GM23338 (cell line): Measurements from ENCODE around the gene KCNC4. TPM values are rescaled to one million over a fixed set of nuclear protein-coding genes. Genes with fewer than 3 reads are reported as not detected.
A peak's percentile ranks its signal among the peaks of the same experiment; 100 is the strongest.

Experiments
- ATAC-seq: fragments of 200-7000 bp; cut with Tn5 transposase; 3 replicates; pipeline ENCODE4 v1.9.1; 2020
- DNase-seq: peaks from one replicate; pipeline ENCODE4 v3.0.0-alpha.2; 2015; ENCODE audit warnings: low spot score
- H2AFZ ChIP-seq: fragments of 200-600 bp; sonication (generic); 2 replicates; pipeline ENCODE4 v1.8.0; 2016; ENCODE audit warnings: antibody characterized with exemption, mild to moderate bottlenecking, moderate library complexity
- H3F3A ChIP-seq: fragments of 200-600 bp; sonication (generic); replicated peaks from 2 replicates; pipeline ENCODE4 v1.8.0; 2017; ENCODE audit warnings: antibody characterized with exemption, mixed run types, low read depth
- H3K27ac ChIP-seq: fragments of 200-600 bp; sonication (generic); 2 replicates; pipeline ENCODE4 v1.6.1; 2016; ENCODE audit warnings: low read depth
- H3K27me3 ChIP-seq: fragments of 200-600 bp; sonication (generic); 2 replicates; pipeline ENCODE4 v1.8.0; 2016; ENCODE audit warnings: mild to moderate bottlenecking, mixed run types, moderate library complexity; ENCODE audit not compliant: insufficient read depth
- H3K36me3 ChIP-seq: fragments of 200-600 bp; sonication (generic); 2 replicates; pipeline ENCODE4 v1.8.0; 2016; ENCODE audit warnings: mild to moderate bottlenecking; ENCODE audit not compliant: insufficient read depth
- H3K4me1 ChIP-seq: fragments of 200-600 bp; sonication (generic); 2 replicates; pipeline ENCODE4 v1.8.0; 2016; ENCODE audit warnings: mild to moderate bottlenecking, moderate library complexity; ENCODE audit not compliant: insufficient read depth
- H3K4me2 ChIP-seq: fragments of 200-600 bp; sonication (generic); 2 replicates; pipeline ENCODE4 v1.7.1; 2017; ENCODE audit warnings: mixed run types
- H3K4me3 ChIP-seq: fragments of 200-600 bp; sonication (generic); 2 replicates; pipeline ENCODE4 v1.6.1; 2016; ENCODE audit warnings: mixed run types
- H3K79me2 ChIP-seq: fragments of 200-600 bp; sonication (generic); replicated peaks from 2 replicates; pipeline ENCODE4 v1.8.0; 2017; ENCODE audit warnings: mild to moderate bottlenecking; ENCODE audit not compliant: insufficient read depth
- H3K9me2 ChIP-seq: fragments of 200-600 bp; sonication (generic); 2 replicates; pipeline ENCODE4 v1.8.0; 2017; ENCODE audit not compliant: insufficient read depth
- H4K20me1 ChIP-seq: fragments of 200-600 bp; sonication (generic); replicated peaks from 2 replicates; pipeline ENCODE4 v1.8.0; 2017; ENCODE audit warnings: mild to moderate bottlenecking; ENCODE audit not compliant: insufficient read depth
- H3K27ac Mint-ChIP-seq: 2 replicates; pipeline ENCODE4 v1.8.0; 2020; ENCODE audit warnings: inconsistent platforms, mild to moderate bottlenecking, moderate library complexity, mixed read lengths
- H3K27me3 Mint-ChIP-seq: 3 replicates; pipeline ENCODE4 v1.8.0; 2022; ENCODE audit warnings: low read depth, mild to moderate bottlenecking, moderate library complexity, mixed read lengths, inconsistent platforms; ENCODE audit not compliant: insufficient read depth, poor library complexity
- H3K36me3 Mint-ChIP-seq: 3 replicates; pipeline ENCODE4 v1.8.0; 2021; ENCODE audit warnings: low read depth, mild to moderate bottlenecking, inconsistent platforms, moderate library complexity, mixed read lengths
- H3K4me1 Mint-ChIP-seq: 3 replicates; pipeline ENCODE4 v1.8.0; 2020; ENCODE audit warnings: mild to moderate bottlenecking, inconsistent platforms, mixed read lengths
- H3K4me3 Mint-ChIP-seq: 3 replicates; pipeline ENCODE4 v1.8.0; 2021; ENCODE audit warnings: moderate library complexity, mild to moderate bottlenecking, inconsistent platforms, mixed read lengths
- H3K9me3 Mint-ChIP-seq: 3 replicates; pipeline ENCODE4 v1.8.0; 2020; ENCODE audit warnings: moderate library complexity, mild to moderate bottlenecking, inconsistent platforms, mixed read lengths
- CREB1 ChIP-seq: fragments of 250-450 bp; sonication (Bioruptor Pico); IDR thresholded peaks from 2 replicates; pipeline ENCODE4 v1.5.0; 2020; ENCODE audit warnings: low read depth, mild to moderate bottlenecking, moderate library complexity
- EZH2phosphoT487 ChIP-seq: fragments of 200-600 bp; sonication (generic); IDR thresholded peaks from one replicate; pipeline ENCODE4 v1.8.1; 2018; ENCODE audit warnings: antibody characterized with exemption; ENCODE audit not compliant: unreplicated experiment
- JUNB ChIP-seq: IDR thresholded peaks from one replicate; pipeline ENCODE4 v1.6.1; 2016; ENCODE audit warnings: antibody characterized with exemption; ENCODE audit not compliant: unreplicated experiment
- NANOG ChIP-seq: IDR thresholded peaks from 2 replicates; pipeline ENCODE4 v1.6.1; 2016; ENCODE audit warnings: antibody characterized with exemption, borderline replicate concordance
- ZNF331 ChIP-seq: fragments of 250-450 bp; sonication (Bioruptor Pico); IDR thresholded peaks from 2 replicates; pipeline ENCODE4 v1.5.0; 2020; ENCODE audit warnings: low read depth, mild to moderate bottlenecking, moderate library complexity
- polyA plus RNA-seq: library from polyadenylated mRNA; unstranded; fragments of >200 nt; fragmentation: Nextera tagmentation; extraction: Ambion mirVana; gene quantifications from 2 replicates; pipeline ENCODE4 v1.2.1, GENCODE V29; 2016
- total RNA-seq: library from RNA; depleted of rRNA; stranded (reverse); fragments of >200 nt; shearing (Covaris generic); gene quantifications from 2 replicates; pipeline ENCODE4 v1.2.3, GENCODE V29; 2014
- TF ChIP-seq, protein P1 (sequence below): fragments of 250-450 bp; sonication (Bioruptor Pico); IDR thresholded peaks from 2 replicates; pipeline ENCODE4 v1.5.0; 2020; ENCODE audit warnings: mild to moderate bottlenecking, moderate library complexity
- TF ChIP-seq, protein P2 (sequence below), 2 experiments: fragments of 200-600 bp in 1 of 2; sonication (generic) in 1 of 2; conservative IDR thresholded peaks; 2 replicates each; pipeline versions ENCODE4 v1.5.1 to v1.6.1; 2016 to 2017; ENCODE audit warnings: antibody characterized with exemption in 2 of 2, low read depth in 2 of 2, mild to moderate bottlenecking in 2 of 2, moderate library complexity in 1 of 2

Gene KCNC4
- total and polyA plus RNA-seq, 2 experiments from 2014 or later: 3.5 to 10.7 TPM

GRCh38 chr1:110173466-110174105, 36.5 kb upstream of the KCNC4 start:
- Histone ChIP-seq H3K36me3 (no peaks in the 10 kb centered on the region), H3K4me2 (peak overlapping the region; percentile 54; the same call in 1 of the 2 replicates), H4K20me1 (no peaks in the 10 kb centered on the region), H3K27ac (no peak overlapping the region), H3K4me1 (peaks cover 9% of the 10 kb centered on the region; the same call in 1 of the 2 replicates), H3K4me3 (no peak overlapping the region), H3K27me3 (no peaks in the 10 kb centered on the region), H2AFZ (no peak overlapping the region), H3K79me2 (no peaks in the 10 kb centered on the region), H3F3A (no peaks in the 10 kb centered on the region), H3K9me2 (no peaks in the 10 kb centered on the region)
- Mint-ChIP-seq H3K9me3 (no peaks in the 10 kb centered on the region), H3K27ac (no peak overlapping the region), H3K4me1 (peaks cover 9% of the 10 kb centered on the region), H3K36me3 (no peaks in the 10 kb centered on the region), H3K4me3 (no peak overlapping the region), H3K27me3 (peaks cover 6% of the 10 kb centered on the region)
- ATAC-seq (peak; percentile 71), DNase-seq (peak; percentile 45)
- TF ChIP-seq CREB1 (CRISPR knock-in tag): no peak
- TF ChIP-seq NANOG: no peak
- TF ChIP-seq, protein P1, sequence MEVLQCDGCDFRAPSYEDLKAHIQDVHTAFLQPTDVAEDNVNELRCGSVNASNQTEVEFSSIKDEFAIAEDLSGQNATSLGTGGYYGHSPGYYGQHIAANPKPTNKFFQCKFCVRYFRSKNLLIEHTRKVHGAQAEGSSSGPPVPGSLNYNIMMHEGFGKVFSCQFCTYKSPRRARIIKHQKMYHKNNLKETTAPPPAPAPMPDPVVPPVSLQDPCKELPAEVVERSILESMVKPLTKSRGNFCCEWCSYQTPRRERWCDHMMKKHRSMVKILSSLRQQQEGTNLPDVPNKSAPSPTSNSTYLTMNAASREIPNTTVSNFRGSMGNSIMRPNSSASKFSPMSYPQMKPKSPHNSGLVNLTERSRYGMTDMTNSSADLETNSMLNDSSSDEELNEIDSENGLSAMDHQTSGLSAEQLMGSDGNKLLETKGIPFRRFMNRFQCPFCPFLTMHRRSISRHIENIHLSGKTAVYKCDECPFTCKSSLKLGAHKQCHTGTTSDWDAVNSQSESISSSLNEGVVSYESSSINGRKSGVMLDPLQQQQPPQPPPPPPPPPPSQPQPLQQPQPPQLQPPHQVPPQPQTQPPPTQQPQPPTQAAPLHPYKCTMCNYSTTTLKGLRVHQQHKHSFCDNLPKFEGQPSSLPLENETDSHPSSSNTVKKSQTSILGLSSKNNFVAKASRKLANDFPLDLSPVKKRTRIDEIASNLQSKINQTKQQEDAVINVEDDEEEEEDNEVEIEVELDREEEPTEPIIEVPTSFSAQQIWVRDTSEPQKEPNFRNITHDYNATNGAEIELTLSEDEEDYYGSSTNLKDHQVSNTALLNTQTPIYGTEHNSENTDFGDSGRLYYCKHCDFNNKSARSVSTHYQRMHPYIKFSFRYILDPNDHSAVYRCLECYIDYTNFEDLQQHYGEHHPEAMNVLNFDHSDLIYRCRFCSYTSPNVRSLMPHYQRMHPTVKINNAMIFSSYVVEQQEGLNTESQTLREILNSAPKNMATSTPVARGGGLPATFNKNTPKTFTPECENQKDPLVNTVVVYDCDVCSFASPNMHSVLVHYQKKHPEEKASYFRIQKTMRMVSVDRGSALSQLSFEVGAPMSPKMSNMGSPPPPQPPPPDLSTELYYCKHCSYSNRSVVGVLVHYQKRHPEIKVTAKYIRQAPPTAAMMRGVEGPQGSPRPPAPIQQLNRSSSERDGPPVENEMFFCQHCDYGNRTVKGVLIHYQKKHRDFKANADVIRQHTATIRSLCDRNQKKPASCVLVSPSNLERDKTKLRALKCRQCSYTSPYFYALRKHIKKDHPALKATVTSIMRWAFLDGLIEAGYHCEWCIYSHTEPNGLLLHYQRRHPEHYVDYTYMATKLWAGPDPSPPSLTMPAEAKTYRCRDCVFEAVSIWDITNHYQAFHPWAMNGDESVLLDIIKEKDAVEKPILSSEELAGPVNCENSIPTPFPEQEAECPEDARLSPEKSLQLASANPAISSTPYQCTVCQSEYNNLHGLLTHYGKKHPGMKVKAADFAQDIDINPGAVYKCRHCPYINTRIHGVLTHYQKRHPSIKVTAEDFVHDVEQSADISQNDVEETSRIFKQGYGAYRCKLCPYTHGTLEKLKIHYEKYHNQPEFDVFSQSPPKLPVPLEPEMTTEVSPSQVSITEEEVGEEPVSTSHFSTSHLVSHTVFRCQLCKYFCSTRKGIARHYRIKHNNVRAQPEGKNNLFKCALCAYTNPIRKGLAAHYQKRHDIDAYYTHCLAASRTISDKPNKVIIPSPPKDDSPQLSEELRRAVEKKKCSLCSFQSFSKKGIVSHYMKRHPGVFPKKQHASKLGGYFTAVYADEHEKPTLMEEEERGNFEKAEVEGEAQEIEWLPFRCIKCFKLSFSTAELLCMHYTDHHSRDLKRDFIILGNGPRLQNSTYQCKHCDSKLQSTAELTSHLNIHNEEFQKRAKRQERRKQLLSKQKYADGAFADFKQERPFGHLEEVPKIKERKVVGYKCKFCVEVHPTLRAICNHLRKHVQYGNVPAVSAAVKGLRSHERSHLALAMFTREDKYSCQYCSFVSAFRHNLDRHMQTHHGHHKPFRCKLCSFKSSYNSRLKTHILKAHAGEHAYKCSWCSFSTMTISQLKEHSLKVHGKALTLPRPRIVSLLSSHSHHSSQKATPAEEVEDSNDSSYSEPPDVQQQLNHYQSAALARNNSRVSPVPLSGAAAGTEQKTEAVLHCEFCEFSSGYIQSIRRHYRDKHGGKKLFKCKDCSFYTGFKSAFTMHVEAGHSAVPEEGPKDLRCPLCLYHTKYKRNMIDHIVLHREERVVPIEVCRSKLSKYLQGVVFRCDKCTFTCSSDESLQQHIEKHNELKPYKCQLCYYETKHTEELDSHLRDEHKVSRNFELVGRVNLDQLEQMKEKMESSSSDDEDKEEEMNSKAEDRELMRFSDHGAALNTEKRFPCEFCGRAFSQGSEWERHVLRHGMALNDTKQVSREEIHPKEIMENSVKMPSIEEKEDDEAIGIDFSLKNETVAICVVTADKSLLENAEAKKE (CRISPR knock-in tag): no peak
- TF ChIP-seq JUNB: no peak
- TF ChIP-seq, protein P2, sequence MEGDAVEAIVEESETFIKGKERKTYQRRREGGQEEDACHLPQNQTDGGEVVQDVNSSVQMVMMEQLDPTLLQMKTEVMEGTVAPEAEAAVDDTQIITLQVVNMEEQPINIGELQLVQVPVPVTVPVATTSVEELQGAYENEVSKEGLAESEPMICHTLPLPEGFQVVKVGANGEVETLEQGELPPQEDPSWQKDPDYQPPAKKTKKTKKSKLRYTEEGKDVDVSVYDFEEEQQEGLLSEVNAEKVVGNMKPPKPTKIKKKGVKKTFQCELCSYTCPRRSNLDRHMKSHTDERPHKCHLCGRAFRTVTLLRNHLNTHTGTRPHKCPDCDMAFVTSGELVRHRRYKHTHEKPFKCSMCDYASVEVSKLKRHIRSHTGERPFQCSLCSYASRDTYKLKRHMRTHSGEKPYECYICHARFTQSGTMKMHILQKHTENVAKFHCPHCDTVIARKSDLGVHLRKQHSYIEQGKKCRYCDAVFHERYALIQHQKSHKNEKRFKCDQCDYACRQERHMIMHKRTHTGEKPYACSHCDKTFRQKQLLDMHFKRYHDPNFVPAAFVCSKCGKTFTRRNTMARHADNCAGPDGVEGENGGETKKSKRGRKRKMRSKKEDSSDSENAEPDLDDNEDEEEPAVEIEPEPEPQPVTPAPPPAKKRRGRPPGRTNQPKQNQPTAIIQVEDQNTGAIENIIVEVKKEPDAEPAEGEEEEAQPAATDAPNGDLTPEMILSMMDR (conservative IDR thresholded peaks at IDR 0.05; ENCODE audit: low read depth in 2 of 2): no peak
- TF ChIP-seq EZH2phosphoT487: no peak
- TF ChIP-seq ZNF331: no peak
